GM18858 (cell line): ENCODE measurements around the gene PROCA1.

Experiments
- ATAC-seq: cut with Tn5 transposase; IDR thresholded peaks from one replicate; pipeline ENCODE4 v1.9.1; 2021; ENCODE audit not compliant: unreplicated experiment

PROCA1 gene, protein sequence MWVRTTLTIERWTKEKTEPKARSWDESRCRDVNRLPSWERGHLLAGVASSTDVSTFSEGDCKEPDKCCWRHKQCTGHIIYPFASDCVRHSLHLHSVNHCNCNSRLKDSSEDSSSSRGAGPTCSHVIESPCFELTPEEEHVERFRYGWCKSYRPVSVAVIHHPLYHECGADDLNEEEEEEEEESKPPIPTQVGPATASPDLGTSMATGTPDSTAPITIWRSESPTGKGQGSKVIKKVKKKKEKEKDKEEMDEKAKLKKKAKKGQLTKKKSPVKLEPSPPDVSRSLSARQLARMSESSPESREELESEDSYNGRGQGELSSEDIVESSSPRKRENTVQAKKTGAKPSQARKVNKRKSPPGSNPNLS

DNA sequence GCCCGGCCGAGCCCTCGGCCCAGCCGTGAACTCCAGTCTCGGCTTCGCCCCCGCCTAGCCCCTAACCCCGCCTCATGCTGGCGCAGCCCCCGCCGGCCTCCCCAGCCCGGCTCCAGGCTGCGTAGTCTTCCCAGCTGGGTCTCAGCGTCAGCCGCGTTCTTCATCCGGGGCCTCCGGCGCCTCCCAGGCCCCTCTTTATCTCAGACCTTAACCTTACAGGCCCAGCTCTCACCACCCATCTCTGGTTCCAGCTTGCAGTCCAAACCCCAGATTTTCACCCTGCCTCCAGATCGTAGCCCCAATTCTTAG lies at the start of gene PROCA1:
Gene PROCA1, minus strand, starts transcription at position 166 of the 309 bp plus-strand sequence. CDS start 228 bp downstream, outside the sequence.
- no peak for ATAC-seq

GRCh38 chr17:28760601-28761562 lies 49.2 kb upstream of the PROCA1 start:
- ATAC-seq = no peak

DNA sequence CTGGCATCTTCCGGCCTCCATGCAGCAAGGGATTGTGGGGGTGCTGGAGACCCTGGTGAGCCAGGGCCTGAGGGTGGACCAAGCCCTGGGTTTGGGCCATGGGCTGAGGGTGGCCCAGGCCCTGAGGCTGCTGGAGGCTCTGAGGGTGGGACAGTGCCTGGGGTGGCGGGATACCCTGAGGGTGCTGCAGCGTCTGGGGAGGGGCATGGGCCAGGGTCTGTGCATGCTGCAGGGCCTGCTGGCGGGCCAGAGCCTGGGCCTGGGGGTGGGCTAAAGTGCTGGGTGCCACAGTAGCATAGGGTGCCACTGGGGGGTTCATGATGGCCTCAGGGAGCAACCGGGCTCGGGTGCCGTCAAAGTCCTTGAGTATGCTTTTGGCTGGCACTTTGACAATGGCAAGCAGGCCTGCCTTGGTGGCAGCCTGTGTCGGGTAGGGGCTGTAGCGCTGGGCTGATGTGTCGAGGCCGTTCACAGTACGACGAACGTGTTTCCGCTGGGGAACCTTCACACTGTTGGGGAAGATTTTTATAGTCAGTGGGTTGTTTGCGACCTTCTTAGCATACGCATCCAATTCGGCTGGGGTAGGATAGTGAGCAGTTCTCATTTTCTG lies 47.7 kb upstream of the PROCA1 start:
- no peak for ATAC-seq

- ATAC-seq = no peak
These were observed 46.9 kb upstream of the PROCA1 start for GRCh38 chr17:28758411-28759121.

- no peak for ATAC-seq
These were observed 44.5 kb upstream of the PROCA1 start for GRCh38 chr17:28756049-28756804.

GRCh38 chr17:28755486-28755885 lies 43.8 kb upstream of the PROCA1 start:
- ATAC-seq = no peak

- ATAC-seq = no peak
These were observed 40.1 kb upstream of the PROCA1 start for GRCh38 chr17:28751600-28752366.

DNA sequence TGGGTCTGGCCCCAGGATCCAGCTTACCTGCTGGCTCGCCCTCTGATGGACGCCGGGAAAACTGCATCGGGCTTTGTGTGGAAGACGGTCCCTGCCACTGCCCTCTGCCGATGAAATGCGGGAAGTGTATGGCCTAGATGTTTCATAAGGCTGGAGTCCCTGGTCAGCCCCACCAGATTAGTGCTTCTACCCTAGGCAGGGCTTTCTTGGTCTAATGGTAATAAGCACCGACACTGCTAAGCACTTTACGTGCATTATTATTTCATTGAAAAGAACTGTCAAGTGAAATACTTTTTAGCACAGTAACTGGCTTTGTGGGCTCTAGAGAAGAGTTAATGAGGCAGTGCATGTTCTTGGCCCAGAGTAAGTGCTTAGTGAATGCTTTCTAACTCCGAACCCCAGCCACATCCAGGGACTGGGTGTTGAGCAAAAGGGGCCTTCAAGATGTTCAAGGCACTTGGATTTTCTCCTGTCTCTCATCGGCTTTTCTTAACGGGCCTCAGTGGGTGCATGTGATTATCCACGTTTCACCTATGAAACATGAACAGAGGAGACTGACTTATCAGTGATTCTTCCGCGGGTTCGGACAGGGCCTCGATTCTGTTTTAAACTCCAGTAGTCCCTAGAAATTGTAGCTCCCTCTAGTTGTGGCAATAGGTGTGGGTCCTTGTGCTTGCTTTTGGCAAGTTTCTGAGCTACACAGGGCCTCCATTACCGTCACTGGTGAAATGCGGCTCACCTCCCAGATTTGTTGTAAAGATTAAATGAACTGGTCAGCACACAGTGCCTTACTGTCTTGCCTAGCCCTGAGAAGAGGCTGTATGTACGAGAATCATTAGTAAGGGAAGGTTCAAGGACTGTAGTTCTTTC lies 38.7 kb upstream of the PROCA1 start:
- peak; percentile 68 for ATAC-seq

GRCh38 chr17:28749516-28750177 lies 38.0 kb upstream of the PROCA1 start:
- no peak for ATAC-seq

DNA sequence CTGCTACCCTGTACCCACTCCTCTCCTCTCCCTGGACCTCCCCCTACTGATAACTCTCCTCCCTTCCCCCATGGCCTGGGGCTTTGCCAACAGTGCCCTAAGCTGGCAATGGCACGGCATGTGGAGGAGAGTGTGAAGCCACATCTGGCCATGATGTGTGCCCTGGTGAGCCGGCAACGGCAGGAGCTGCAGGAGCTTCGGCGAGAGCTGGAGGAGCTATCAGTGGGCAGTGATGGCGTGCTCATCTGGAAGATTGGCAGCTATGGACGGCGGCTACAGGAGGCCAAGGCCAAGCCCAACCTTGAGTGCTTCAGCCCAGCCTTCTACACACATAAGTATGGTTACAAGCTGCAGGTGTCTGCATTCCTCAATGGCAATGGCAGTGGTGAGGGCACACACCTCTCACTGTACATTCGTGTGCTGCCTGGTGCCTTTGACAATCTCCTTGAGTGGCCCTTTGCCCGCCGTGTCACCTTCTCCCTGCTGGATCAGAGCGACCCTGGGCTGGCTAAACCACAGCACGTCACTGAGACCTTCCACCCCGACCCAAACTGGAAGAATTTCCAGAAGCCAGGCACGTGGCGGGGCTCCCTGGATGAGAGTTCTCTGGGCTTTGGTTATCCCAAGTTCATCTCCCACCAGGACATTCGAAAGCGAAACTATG lies 37.3 kb upstream of the PROCA1 start:
- ATAC-seq = no peak

- ATAC-seq = no peak
These were observed 36.4 kb upstream of the PROCA1 start for GRCh38 chr17:28747801-28748750.

DNA sequence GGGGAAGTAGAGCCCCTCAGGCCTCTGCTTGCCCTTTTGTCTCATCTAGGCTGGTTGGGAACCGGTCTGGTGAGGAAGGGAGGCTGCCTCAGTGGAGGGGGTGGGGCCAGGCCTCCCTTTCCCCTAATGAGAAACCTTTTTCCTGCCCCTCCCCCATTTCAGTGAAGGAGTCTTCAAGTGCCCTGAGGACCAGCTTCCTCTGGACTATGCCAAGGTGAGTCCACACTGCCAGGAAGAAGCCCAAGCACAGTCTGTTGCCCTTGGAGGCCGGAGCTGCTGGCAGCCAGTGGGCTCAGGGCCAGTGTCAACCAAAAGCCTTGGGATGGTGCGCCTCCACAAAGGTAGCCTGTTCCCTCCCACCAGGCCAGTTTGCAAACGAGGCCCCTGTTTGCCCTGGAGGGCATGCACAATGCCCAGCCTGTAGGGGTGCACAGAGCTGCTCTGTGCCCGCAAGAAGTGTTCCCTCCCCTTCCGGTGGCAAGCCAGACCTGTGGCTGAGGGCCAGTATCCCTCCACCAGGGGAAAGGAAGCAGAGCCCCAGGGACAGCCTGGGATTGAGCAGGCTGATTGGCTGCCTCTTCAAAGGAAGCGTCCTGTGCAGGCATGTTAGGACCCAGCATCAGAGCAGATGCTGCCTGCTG lies 35.5 kb upstream of the PROCA1 start:
- ATAC-seq = no peak

DNA sequence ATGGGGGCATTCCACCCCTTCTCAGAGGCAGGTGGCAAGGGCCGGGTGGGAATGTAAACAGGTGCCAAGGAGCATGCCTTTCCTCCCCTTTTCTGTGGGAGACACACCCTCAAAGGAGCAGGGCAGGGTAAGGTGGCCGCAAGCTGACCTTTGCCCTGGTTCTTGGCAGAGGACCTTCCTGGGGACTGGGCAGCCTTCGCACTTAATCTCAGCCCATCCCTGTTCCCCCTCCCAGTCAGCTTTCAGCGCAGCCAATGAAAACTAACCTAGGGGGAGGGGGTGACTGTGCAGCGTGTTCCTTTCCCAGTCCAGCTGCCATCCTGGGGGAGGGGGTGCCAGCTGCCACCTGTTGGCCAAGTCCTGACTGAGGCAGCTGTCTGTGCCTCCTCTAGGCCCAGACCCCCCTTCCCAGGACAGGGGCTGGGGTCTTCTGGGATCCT lies 34.9 kb upstream of the PROCA1 start:
- ATAC-seq = no peak

GRCh38 chr17:28745786-28746411 lies 34.2 kb upstream of the PROCA1 start:
- no peak for ATAC-seq
